GM19395 (cell line): ENCODE measurements around the gene PNCK.
"Not testable (repeated sequence)": the region's sequence is repeated elsewhere in the genome, so short reads cannot be mapped to it uniquely, and the experiment has no call there.

Experiments
- ATAC-seq: cut with Tn5 transposase; IDR thresholded peaks from one replicate; pipeline ENCODE4 v1.9.1; 2021; ENCODE audit warnings: mild to moderate bottlenecking, moderate library complexity; ENCODE audit not compliant: unreplicated experiment

PNCK gene

DNA sequence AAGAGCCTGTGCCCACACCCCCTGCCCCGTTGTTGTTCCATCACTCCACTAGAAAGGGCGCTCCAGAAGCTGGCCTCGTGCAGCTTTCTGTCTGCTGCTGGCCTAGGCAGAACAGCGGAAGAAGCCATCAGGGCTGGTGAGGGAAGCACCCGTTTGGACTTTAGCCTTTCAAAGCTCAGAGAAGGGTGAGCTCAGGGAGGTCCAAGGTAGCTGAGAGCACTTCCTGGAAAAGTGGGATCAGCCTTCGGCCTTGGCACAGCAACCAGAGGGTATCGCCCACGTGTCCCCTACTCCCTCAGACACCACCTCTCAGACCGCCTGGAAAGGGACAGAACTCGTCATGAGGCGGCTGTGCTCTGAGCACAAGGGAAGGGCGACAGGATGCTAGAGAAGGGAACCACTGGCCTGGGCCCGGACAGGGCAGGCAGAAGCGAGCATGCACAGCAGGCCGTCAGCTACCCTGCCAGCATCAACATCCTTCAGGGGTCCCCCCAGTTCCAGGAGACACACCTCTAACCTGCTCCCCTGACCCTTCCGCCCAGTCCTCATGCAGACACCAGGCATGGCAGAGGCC lies 25.7 kb upstream of the PNCK start:
- ATAC-seq = not testable (repeated sequence)

DNA sequence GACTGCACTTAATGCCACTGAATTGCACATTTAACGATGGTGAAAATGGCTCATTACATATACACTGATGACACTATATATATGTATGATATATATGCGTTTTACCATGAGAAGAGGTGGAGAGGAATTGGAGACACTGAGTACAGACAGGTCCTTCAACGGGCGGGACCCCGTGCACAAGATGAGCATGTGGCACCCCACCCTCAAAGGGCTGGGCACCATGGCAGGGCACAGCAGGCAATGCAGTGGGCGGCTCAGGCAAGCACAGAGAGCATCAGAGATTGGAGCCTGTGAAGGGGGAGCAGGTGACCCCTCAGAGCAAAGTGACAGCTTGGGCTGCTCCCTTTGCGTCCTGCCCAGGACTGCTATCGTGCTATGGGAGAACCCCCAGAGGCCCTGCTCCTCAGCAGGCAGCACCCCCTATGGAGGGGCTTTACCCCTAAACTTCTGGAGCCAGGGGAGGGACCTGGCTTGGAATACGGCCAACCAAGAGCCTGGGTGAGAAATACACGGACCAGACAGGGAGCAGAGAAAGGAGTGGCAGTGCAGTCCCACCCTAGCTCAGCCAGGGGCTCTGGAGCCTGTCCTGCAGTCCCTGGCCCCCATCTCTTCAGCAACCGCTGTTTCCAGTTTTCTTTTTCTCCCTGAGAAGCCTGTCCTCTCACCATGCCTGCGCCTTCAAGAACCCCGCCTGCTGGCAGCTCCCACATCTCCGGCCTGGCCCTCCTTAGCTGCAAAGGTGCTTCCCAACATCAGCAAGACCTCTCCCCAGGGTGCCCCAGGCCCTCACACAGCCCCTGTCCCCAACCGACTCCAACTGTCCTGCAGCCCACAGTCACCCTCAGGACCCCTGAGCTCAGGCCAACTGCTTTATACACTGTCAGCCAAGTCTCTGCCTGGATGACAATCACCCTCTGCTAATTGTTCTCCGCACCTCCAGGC lies 24.6 kb upstream of the PNCK start:
- ATAC-seq = no peak

DNA sequence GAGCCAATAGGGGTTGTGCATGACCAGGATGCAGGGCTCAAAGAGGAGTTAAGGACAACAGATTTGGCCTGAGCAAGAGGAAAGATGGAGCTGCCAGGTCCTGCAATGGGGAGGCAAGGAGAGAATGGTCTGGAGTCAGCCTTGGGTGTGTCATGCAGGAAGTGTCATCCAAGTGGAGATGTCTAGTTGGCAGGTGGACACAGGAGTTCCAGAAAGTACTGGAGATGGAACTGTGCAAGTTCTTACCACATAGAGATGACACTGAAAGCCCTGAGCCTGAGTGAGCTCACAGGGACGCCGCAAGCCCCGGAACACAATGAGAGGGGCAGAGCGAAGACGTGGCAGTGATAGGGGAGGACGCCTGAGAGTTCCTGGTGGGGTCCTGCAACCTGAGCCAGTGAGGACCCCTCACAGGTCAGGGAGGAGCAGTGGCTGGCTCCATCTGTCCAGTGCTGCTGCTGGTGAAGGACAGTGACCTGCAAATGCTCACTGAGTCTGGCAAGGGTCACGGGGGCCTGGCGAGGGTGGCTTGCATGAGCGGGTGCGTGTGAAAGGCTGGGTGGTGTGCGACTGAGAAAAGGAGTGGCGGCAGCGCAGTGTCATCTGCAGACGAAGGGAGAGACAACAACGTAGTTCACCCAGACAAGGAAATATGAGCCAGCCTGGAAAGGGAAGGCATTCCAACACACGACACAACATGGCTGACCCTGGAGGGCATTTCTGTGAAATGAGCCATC lies 23.5 kb upstream of the PNCK start:
- ATAC-seq = not testable (repeated sequence)

DNA sequence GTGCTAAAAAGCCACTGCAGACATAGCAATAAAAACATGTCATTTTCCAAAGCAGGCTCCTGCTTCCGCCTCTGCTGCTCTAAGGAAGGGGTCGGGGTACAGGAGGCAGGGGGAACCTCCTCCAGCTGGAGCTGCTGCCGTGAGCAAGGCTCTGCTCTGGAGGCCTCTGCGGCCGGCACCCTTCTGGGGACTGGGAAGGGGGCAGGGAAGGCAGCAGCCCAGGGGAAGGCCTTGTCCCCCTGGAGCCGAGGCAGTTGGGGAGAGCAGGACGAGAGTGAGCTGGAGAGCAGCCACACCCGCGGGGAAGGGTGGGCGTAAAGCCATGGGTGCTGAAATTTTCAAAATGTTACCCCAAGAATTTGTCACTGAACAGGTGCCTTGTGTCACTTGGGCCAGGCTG lies 22.9 kb upstream of the PNCK start:
- not testable (repeated sequence) for ATAC-seq

DNA sequence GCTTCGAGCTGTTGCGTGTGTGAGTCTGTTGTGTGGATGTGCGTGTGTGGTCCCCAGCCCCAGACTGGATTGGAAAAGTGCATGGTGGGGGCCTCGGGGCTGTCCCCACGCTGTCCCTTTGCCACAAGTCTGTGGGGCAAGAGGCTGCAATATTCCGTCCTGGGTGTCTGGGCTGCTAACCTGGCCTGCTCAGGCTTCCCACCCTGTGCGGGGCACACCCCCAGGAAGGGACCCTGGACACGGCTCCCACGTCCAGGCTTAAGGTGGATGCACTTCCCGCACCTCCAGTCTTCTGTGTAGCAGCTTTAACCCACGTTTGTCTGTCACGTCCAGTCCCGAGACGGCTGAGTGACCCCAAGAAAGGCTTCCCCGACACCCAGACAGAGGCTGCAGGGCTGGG lies 22.5 kb upstream of the PNCK start:
- no peak for ATAC-seq

DNA sequence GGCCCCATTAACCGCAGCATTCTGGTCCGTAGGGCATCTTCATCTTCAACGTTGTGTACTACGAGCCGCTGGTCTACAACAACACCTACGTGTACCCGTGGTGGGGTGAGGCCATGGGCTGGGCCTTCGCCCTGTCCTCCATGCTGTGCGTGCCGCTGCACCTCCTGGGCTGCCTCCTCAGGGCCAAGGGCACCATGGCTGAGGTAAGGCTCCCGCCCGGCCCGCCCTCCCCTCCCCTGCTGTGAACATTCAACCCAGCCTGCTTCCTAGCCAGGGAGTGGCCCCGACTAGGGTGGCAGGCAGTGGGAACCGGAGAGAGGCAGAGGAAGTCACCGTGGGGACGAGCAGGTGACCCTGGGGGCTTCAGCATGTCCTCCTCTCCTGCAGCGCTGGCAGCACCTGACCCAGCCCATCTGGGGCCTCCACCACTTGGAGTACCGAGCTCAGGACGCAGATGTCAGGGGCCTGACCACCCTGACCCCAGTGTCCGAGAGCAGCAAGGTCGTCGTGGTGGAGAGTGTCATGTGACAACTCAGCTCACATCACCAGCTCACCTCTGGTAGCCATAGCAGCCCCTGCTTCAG lies 21.2 kb upstream of the PNCK start:
- no peak for ATAC-seq

DNA sequence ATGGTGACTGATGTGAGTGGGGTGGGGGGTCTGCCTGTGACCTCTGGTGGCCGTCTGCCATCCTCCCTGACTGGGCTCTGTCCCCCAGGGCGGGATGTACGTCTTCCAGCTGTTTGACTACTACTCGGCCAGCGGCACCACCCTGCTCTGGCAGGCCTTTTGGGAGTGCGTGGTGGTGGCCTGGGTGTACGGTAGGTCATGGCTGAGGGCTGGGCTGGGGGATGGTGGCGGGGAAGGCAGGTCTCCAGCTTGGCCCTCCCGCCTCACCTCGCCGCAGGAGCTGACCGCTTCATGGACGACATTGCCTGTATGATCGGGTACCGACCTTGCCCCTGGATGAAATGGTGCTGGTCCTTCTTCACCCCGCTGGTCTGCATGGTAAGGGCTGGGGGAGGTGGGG lies 20.6 kb upstream of the PNCK start:
- ATAC-seq = not testable (repeated sequence)

DNA sequence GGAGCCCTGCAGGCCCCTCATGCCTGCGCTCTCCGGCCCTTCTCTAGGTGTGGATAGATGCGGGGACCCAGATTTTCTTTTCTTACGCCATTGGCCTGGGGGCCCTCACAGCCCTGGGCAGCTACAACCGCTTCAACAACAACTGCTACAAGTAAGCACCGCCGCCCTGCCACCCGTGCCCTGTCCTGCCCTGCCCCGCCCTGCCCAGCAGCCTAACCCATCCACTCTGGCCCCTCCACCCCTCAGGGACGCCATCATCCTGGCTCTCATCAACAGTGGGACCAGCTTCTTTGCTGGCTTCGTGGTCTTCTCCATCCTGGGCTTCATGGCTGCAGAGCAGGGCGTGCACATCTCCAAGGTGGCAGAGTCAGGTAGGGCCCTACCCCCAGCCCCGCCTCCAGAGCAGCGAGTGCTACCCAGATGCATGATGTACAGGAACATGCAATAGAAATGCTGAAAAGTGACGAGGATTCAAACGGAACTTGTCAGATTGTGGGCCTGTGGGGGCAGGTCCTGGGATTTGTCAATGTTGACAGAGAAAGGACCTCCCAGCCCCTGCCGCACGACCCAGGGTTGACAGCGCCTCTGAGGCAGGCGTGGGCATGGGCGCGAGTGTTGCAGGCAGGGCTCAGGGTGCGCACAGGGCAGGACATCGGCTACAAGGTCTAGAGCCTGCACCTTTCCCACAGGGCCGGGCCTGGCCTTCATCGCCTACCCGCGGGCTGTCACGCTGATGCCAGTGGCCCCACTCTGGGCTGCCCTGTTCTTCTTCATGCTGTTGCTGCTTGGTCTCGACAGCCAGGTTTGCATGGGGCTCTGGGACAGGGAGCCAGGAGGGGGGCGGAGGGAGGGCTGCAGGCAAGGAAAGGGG lies 19.8 kb upstream of the PNCK start:
- no peak for ATAC-seq

DNA sequence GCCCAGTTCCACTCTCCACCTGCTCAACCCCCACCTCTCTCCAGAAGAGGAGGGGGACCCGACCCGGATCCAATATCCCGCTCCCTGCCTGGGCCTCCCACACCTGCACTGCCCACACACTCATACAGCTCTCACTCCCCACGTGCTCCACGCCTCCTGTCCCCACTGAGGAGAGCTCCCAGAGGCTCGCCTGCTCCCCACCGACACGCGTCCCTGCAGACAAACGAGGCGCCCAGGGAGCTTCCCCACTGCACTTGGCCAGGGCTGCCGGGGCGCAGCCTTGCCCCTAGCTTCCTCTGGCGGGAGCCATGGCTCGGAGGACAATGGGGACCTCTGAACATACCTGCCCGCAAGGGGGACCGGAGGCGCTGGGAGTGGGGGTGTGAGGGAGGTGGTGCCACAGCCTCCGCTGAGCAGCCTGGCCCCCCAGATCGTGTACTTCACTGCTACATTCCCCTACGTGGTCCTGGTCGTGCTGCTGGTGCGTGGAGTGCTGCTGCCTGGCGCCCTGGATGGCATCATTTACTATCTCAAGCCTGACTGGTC lies 19.1 kb upstream of the PNCK start:
- no peak for ATAC-seq

DNA sequence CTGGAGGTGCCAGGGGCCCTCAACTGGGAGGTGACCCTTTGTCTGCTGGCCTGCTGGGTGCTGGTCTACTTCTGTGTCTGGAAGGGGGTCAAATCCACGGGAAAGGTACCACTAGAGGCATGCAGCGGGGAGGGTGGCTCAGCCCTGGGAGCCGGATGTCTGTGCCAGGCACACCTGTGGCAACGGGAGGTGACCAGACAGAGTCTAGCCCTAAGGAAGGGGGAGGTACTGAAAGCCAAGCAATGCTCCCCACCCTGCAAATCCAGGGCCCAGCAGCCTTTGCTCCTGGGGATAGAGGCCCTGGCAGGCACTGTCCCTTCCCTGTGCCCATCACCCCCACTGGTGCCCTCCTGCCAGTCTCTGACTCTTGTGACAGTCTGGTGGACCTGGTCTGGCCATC lies 18.4 kb upstream of the PNCK start:
- ATAC-seq = no peak

DNA sequence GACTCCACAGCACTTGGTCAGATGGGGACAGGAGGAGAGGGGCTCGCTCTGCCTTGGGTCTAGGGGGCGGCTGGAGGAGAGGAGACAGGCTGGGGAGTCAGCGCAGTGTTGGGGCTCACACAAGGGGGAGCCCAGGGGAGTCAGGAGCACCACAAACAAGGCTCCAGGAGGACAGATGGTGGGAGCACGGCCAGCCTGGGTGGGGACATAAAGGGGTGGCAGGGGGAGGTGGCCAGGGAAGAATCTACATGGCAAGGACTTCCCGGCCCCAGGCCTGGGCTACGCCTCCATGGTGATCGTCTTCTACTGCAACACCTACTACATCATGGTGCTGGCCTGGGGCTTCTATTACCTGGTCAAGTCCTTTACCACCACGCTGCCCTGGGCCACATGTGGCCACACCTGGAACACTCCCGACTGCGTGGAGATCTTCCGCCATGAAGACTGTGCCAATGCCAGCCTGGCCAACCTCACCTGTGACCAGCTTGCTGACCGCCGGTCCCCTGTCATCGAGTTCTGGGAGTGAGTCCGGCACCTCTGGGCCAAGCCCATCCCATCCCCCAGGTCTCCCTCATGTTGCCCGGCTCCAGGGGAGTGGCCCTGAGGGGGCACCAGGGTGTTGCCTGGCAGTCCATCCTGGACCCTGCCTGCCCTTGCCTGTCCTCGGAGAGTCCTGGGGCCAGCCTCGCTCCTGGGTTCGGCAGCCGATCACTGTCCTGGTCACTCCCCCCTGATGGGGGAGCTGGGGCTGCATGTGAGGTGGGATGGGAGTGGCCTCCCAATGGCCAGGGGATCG lies 17.6 kb upstream of the PNCK start:
- ATAC-seq = not testable (repeated sequence)

DNA sequence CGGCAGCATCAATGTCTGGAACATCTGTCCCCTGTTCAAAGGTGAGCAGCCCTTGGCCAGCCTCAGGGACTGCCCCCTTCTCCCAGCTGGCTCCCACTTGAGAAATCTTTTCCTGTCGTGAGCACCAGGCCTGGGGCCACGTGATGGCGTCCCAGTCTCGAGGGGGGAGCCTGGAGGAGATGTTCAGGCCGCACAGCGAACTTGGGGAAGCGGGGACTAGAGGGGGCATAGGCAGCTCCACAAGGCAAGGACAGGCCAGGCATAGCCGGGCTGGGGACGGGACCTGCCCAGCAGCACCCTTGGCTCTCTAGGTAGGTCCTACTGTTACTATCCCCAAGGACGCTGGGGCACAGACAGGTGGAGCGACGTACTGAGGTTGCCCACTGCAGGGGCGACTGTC lies 16.9 kb upstream of the PNCK start:
- no peak for ATAC-seq

DNA sequence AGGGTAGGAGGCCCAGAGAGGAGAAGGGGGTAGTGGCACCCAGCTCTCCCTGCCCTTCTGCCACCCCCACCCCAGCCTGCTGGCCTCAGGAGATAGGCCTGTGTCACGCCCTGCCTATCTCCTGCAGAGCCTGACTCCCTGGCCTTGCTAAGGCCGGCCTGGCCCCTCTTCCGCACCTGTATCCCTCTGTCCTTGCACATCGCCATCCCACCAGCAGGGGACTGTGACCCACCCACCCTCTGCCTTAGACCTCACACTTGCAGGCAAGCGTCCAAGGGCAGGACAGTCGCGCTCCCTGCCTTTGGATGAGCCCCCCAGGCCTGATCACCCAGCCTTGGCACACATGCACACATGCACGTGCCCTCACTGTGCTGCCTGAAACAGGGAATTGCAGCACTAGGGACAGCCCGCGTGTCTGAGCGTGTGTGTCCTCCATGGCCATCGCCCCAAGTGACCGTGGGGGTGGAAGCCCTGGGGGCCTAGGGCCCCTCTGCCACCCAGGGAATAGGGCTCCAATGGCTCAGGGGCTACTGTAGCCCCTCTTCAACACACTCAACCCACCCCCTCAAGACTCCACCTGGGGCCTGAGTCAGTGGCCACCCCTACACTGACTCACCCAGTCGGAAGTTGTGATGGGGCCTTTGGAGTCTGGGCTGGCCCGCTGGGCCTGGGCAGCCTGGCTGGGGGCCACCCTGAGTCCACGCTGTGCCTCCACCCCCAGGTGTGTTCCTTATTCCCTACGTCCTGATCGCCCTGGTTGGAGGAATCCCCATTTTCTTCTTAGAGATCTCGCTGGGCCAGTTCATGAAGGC lies 16.2 kb upstream of the PNCK start:
- no peak for ATAC-seq

DNA sequence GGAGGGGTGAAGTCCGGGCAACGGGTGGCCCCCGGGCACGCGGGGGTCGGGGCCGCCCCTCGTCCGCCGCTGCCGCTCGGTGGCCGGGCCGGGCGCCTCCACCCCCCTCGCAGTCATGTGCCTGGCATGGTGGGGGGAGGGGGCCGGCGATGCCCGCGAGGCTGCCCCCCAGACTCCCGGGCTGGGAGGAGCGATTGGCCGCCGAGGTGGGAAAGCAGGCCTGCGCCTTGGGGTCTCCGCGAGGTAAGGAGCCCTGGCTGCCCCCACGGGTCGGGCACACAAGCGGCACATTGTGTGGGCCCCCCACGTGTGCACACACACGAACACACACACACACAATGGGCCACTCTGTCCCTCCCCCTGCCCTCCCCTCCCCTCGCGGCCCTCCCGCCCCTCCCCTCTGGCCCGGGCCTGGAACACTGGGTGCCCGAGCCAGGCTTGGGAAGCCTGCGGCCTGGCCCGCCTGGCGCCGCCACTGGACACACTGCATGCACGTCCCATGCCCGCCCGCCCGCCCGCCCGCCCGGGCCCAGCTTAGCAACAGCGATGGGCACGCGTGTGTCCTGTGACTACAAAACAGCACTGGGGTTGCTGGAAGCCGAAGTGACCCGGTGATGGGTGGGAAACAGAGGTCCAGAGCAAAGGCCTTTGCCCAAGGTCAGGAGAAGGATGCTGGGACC lies 15.4 kb upstream of the PNCK start:
- ATAC-seq = no peak

DNA sequence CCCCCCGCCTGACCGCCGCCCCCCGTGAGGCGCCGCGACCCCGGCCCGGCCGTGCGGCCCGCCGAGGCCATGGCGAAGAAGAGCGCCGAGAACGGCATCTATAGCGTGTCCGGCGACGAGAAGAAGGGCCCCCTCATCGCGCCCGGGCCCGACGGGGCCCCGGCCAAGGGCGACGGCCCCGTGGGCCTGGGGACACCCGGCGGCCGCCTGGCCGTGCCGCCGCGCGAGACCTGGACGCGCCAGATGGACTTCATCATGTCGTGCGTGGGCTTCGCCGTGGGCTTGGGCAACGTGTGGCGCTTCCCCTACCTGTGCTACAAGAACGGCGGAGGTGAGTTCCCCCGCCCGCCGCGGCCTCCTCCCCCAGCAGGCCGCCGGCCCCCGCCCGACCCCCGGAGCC lies 14.9 kb upstream of the PNCK start:
- no peak for ATAC-seq

DNA sequence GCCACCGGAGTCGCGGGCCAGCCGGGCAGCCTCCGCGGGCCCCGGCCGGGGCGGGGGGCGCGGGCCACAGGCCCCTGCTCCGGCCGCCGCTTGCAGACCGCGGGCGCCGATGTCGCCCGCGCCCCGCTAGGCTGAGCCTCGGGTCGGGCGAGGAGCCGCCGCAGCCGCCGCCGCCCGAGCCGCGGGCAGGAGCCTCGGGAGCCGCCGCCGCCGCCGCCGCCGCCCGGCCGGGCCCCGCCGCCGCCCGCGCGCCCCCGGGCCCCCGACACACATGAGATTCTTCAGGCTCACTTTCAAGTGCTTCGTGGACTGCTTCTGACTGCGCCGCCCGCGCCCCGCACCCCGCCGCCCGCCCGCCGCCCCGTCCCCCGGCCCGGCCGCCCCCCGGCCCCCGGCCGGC lies 14.5 kb upstream of the PNCK start:
- no peak for ATAC-seq

DNA sequence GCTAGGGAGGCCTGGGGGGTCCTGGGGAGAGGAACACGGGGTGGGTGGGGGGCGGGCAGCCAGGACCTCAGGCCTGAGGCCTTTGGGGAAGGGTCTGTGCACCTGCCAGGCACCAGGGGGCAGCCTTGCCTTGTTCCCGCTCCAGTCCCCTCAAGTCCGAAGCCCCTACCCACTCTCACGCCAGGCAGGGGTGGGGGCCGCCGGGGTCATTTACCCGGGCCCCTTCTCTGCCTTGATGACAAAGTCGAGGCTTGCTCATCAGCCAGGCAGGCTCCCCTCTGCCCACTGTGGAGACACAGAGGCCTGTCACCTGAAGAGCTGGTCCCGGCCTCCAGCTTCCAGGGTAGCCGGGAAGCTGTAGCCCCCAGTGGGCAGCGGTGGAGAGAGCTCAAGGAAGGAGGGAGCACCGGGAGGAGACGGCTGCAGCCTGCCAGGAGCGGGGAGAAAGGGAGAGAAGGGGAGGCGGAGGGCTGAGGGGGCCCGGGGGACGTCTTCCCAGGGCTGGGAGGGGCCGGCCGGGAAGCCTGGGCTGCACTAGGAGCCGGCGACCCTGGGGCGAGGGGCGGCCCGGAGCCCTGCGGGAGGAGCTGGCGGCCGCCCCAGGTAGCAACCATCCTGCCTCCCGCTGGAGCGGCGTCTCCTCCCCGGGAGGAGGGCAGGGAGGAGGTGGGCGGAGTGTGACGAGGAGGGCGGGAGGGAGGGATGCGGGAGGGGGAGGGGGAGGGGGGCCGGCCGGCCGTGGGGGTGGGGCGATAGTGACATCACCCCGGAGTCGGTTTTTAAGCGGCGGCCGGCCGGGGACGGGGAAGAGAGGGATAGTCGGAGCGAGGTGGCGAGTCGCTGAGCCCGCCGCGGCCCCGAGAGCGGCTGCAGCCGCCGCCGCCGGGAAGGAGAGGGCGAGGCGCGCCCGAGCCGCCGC lies 13.8 kb upstream of the PNCK start, which contains the start of gene SLC6A8:
TSS of gene SLC6A8 (plus strand) at position 806 of the 919 bp plus-strand sequence. CDS start 649 bp downstream, outside the sequence.
- no peak for ATAC-seq
